ENCODE results near the gene ZNF568. TPM values are rescaled to one million over a fixed set of nuclear protein-coding genes. Genes with fewer than 3 reads are reported as not detected.

Gene ZNF568
- total RNA-seq, 1 donor from 2014 or later, result 9.3 TPM

DNA sequence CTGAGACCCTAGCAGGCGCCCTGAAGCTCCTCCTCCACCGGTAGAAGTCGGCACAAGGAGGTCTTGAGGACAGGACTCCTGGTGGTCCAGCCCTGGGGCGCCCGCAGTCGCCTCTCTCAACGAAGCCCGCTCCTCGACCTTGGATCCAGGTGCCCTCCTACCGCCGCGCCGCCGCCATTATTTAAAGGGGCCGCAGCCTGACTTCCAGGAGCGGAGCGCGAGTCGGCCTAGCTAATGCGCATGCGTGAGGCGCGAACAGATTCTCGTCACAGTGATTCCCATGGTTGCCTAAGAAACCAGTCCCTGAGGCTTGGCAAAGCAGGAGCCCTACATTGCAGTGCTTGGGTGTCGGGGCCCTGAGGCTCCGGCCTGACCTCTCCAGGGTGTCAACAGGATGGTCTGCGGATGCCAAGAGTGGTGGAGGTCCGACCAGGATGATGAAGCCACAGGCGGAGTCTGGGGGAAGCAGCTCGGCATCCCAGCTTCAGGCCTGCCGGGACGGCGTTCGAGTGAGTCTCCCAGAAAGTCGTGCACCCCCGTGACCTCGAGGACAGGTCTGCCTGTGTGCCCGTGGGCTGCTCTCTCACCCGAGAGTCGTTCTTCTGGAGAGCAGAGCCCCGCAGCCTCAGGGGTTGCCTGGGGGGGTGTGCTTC is 96.1 kb downstream of the ZNF568 start:
- no peak overlapping the region for H3K27ac Mint-ChIP-seq (ENCODE audit: unreplicated experiment)
- peaks cover 10% of the 10 kb centered on the region for H3K36me3 Mint-ChIP-seq (ENCODE audit: unreplicated experiment)
- H3K9me3 Mint-ChIP-seq (ENCODE audit: unreplicated experiment), result peaks cover 30% of the 10 kb centered on the region
- no peaks in the 10 kb centered on the region for H3K4me1 Mint-ChIP-seq (ENCODE audit: low read depth, unreplicated experiment)
- H3K4me3 Mint-ChIP-seq (ENCODE audit: unreplicated experiment), result no peak overlapping the region
- TF ChIP-seq CTCF (IDR thresholded peaks at IDR 0.05; ENCODE audit: partially characterized antibody, unreplicated experiment), result no peak
- no peak for DNase-seq
- peaks cover 12% of the 10 kb centered on the region for H3K27me3 Mint-ChIP-seq (ENCODE audit: unreplicated experiment)

DNA sequence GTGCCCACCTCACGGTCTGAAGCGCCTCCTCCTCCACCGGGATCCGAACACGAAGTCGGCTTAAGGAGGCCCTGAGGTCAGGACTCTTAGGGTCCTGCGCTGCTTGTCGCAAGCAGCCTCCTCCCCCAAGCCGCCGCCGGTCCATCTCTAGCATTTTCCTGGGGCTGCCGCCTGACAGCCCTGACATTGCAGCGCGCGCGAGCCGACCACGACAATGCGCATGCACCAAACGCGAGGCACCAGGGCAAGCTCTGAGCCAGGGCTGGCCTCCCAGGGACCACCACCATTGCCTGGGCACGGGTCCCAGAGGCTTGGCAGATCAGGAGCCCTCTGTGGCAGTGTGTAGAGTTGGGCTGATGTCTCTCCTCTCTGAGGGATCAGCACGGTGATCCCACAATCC is 98.3 kb downstream of the ZNF568 start:
- Mint-ChIP-seq H3K4me3 (ENCODE audit: unreplicated experiment) (no peak overlapping the region), H3K4me1 (ENCODE audit: low read depth, unreplicated experiment) (no peaks in the 10 kb centered on the region)

GRCh38 chr19:37045140-37045539 is 129.0 kb downstream of the ZNF568 start:
- no peak for DNase-seq
- H3K9me3 Mint-ChIP-seq (ENCODE audit: unreplicated experiment), result peaks cover 5% of the 10 kb centered on the region
- H3K36me3 Mint-ChIP-seq (ENCODE audit: unreplicated experiment), result peaks cover 6% of the 10 kb centered on the region

More for the DNA sequence above, 98.3 kb downstream of the ZNF568 start:
- Mint-ChIP-seq H3K27ac (ENCODE audit: unreplicated experiment) (no peak overlapping the region), H3K27me3 (ENCODE audit: unreplicated experiment) (peaks cover 7% of the 10 kb centered on the region), H3K36me3 (ENCODE audit: unreplicated experiment) (peaks cover 10% of the 10 kb centered on the region), H3K9me3 (ENCODE audit: unreplicated experiment) (peaks cover 23% of the 10 kb centered on the region)
- TF ChIP-seq CTCF (IDR thresholded peaks at IDR 0.05; ENCODE audit: partially characterized antibody, unreplicated experiment), result no peak
- no peak for DNase-seq

More at GRCh38 chr19:37045140-37045539, 129.0 kb downstream of the ZNF568 start:
- no peaks in the 10 kb centered on the region for H3K4me1 Mint-ChIP-seq (ENCODE audit: low read depth, unreplicated experiment)
- no peak for TF ChIP-seq CTCF (IDR thresholded peaks at IDR 0.05; ENCODE audit: partially characterized antibody, unreplicated experiment)
- H3K27ac Mint-ChIP-seq (ENCODE audit: unreplicated experiment), result no peak overlapping the region
- no peak overlapping the region for H3K4me3 Mint-ChIP-seq (ENCODE audit: unreplicated experiment)
- H3K27me3 Mint-ChIP-seq (ENCODE audit: unreplicated experiment), result no peaks in the 10 kb centered on the region

Other genes with a start within 250 kb of the ZNF568 start
- gene ZNF461, start 249.5 kb upstream of the ZNF568 start, total RNA-seq (ENCODE audit: unreplicated experiment), result 11.9 TPM
- 5.8 TPM for gene ZNF567, start 228.7 kb upstream of the ZNF568 start, total RNA-seq (ENCODE audit: unreplicated experiment)
- 3.8 TPM for gene ZNF850, start 143.5 kb upstream of the ZNF568 start, total RNA-seq (ENCODE audit: unreplicated experiment)
- 13.3 TPM for gene ZNF790, start 77.9 kb upstream of the ZNF568 start, total RNA-seq (ENCODE audit: unreplicated experiment)
- gene ZNF345, start 65.5 kb upstream of the ZNF568 start, total RNA-seq (ENCODE audit: unreplicated experiment), result 13.2 TPM
- 4.5 TPM for gene ZNF829, start within 50 bp of the ZNF568 start, total RNA-seq (ENCODE audit: unreplicated experiment)
- 13.2 TPM for gene ZNF420, start 162.1 kb downstream of the ZNF568 start, total RNA-seq (ENCODE audit: unreplicated experiment)